GM13977 (cell line): ENCODE measurements around the gene KLHDC10.
"Not testable (repeated sequence)": the region's sequence is repeated elsewhere in the genome, so short reads cannot be mapped to it uniquely, and the experiment has no call there.

Experiments used
- DNase-seq: peaks from one replicate; pipeline ENCODE4 v3.0.0; 2012; ENCODE audit warnings: low spot score
- CTCF ChIP-seq: IDR thresholded peaks from 2 replicates; pipeline ENCODE4 v1.5.1; 2012; ENCODE audit warnings: mild to moderate bottlenecking, control low read depth; ENCODE audit not compliant: insufficient read depth; ENCODE audit errors: extremely low read depth, missing control alignments
- in situ Hi-C: fragments of 300-500 bp; cut with MboI; formaldehyde crosslinking; loops from one replicate; pipeline ENCODE4 v1.12.0; 2022; ENCODE audit warnings: low sequenced_read_pairs, low pct_unique_long_range_greater_than_20kb, mixed read lengths, inconsistent platforms; ENCODE audit not compliant: unreplicated experiment

The KLHDC10 gene

DNA sequence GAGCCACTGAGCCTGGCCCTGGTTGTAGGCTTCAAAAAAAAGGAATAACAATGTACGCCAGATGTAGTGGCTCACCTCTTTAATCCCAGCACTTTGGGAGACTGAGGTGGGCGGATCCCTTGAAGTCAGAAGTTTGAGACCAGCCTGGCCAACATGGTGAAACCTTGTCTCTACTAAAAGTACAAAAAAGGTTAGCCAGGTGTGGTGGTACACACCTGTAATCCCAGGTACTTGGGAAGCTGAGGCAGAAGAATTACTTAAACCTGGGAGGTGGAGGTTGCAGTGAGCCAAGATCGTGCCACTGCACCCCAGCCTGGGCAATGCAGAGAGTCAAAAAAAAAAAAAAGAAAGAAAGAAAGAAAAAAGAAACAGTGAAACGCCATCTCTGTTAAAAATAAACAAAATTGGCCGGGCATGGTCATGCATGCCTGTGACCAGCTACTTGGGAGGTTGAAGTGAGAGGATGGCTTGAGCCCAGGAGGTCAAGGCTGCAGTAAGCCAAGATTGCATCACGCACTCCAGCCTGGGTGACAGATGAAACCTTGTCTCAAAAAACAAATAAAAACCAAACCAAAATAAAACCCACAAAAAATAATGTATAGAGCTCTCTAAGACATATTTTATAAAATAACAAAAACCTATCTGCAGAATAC is 4.7 kb upstream of the KLHDC10 start:
- no peak for TF ChIP-seq CTCF
- no peak for DNase-seq

GRCh38 chr7:130069179-130069977 is 956 bp upstream of the KLHDC10 start:
- TF ChIP-seq CTCF, result no peak
- in situ Hi-C loops, result loop anchor here (10.0 to 25.0 kb wide), 2 partner anchors 685 to 768 kb away; no protein-coding TSS in a partner anchor
- DNase-seq, result no peak

More for the DNA sequence above, 4.7 kb upstream of the KLHDC10 start:
- in situ Hi-C loops, result loop anchor here (10.0 to 25.0 kb wide), 2 partner anchors 689 to 772 kb away; no protein-coding TSS in a partner anchor

DNA sequence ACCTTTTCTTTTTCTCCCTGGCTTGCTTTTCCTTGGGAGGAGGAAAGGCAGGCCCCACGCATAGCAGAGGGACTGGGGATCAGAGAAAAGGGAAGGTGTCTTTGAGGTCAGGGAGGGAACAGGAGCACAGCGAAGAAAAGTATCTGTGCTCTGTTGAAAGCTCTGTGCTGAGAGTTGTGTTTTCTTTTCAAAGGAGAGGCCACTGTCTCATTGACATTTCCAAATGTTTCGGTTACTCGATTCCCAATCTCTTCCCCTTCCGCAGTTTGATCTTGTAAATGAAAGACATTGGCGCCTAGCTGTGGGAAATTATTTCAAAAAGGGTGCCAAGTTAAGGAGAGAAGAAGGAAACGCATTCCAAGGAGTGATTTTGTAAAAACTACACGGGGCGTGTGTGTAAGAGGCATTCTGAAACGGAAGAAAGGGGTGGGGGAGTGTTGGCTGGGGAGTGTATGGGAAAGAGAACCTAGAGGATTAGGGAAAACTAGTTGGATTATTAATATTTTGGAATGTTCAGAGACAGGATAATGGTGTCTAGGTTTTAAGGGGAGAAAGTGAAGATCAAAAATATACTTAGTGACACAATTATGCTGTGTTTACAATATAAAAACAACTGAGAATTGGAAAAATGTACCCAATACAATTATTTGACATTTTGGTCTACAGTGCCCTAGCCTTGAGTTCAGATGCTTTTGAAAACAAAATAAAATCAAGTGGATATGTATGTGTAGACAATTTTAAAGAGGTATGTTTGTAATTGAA is 708 bp downstream of the KLHDC10 start:
- TF ChIP-seq CTCF, result no peak
- in situ Hi-C loops, result loop anchor here (25.0 kb wide), 1 partner anchor 766 kb away; no protein-coding TSS in a partner anchor
- DNase-seq, result peak; percentile 16

DNA sequence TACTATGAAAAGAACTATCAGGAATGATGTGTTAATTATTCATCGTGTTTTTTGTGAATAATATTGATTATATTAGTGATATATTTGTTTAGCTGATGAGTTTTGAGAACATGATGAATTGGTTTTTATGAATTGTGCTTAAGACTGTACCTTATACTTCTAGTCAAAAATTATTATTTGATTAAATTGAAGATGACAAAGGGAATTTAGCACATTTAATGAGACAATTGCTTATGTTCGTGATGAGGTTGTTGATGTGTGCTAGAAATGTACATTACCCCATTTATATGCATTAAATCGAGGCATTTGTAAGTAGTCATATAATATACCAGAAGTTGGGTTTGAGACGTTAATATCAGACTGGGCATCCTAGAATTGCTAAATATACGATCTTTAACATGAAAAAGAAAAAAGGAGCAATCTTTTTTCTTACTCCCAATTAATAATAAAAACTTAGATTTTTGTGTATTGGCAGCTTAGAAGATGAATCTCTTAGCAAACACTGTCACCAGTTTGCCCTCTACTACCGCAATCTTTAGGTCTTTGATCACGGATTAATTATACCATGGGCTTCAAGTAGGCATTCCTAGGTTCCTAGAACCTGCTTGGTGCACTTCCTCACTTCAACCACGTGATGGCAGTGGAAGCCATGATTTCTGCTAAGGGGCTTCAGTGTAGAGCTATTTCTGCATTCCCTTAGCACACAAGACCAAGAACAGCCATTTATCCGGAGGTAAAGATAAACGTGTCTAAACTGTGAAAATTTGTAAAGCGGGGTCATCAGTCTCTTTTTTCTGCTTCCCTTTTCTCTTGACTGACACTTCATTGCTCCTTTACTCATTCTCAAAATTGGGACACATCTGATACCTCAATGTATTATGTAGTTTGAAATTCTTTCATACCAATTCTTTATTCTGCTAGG is 1.6 kb downstream of the KLHDC10 start:
- in situ Hi-C loops, result loop anchor here (25.0 kb wide), 1 partner anchor 765 kb away; no protein-coding TSS in a partner anchor

GRCh38 chr7:130079846-130080394 is 9.6 kb downstream of the KLHDC10 start:
- in situ Hi-C loops, result no loop called here
- no peak for TF ChIP-seq CTCF
- no peak for DNase-seq

More for the DNA sequence above, 1.6 kb downstream of the KLHDC10 start:
- TF ChIP-seq CTCF, result peak; percentile 90
- DNase-seq, result peak; percentile 73

GRCh38 chr7:130083497-130083896 is 13.2 kb downstream of the KLHDC10 start:
- DNase-seq, in situ Hi-C loops: not testable (repeated sequence)
